HG02943 (cell line): ENCODE results near the gene HOMER2.
A peak's percentile ranks its signal among the peaks of the same experiment; 100 is the strongest.
"Not testable (repeated sequence)": the region's sequence is repeated elsewhere in the genome, so short reads cannot be mapped to it uniquely, and the experiment has no call there.

Source experiments
- ATAC-seq: cut with Tn5 transposase; IDR thresholded peaks from one replicate; pipeline ENCODE4 v1.9.1; 2021; ENCODE audit warnings: mild to moderate bottlenecking, low read depth, moderate library complexity; ENCODE audit not compliant: unreplicated experiment

HOMER2 gene

GRCh38 chr15:82845686-82846085 is 106.8 kb downstream of the HOMER2 start:
- no peak for ATAC-seq

GRCh38 chr15:82843566-82843965 is 109.0 kb downstream of the HOMER2 start:
- ATAC-seq = no peak

GRCh38 chr15:82840166-82840565 is 112.4 kb downstream of the HOMER2 start:
- no peak for ATAC-seq

GRCh38 chr15:82839136-82839535 is 113.4 kb downstream of the HOMER2 start:
- ATAC-seq = no peak

- no peak for ATAC-seq
Observed at GRCh38 chr15:82838096-82838735, 114.3 kb downstream of the HOMER2 start.

GRCh38 chr15:82835391-82835917 is 117.1 kb downstream of the HOMER2 start:
- no peak for ATAC-seq

GRCh38 chr15:82833362-82833682 is 119.2 kb downstream of the HOMER2 start:
- ATAC-seq = no peak

DNA sequence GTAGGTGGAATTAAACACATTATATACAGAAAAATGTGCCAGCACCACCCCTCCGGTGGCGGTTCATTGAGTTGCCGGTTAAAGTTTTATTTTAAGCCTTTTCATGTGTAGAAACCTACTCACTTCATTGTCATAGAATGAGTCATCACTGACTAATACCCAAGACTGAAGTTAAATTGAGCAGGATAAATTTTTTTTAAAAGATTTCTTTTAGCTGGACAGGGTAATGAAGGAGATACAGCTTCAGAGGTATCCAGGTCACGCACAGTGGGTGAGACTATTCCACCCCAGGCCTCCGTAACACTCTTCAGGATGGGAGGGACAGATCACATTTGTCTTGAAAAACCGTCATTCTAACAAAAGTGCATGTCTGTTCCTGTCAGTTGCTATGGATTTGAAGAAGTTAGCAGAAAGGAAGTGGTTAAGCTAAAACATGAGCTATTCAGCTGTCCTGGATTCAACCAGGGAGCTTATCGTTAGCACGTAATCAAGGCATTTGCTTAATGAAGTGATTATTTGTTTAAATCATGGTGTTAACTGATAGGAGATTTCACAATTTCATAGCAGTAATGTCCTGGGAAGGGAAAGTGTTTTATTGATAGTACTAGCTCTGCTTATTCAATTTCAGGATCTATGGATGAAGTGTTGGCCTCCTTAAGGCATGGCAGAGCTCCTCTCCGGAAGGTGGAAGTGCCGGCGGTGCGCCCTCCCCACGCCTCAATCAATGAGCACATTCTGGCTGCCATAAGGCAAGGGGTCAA is 119.7 kb downstream of the HOMER2 start:
- peak; percentile 86 for ATAC-seq

DNA sequence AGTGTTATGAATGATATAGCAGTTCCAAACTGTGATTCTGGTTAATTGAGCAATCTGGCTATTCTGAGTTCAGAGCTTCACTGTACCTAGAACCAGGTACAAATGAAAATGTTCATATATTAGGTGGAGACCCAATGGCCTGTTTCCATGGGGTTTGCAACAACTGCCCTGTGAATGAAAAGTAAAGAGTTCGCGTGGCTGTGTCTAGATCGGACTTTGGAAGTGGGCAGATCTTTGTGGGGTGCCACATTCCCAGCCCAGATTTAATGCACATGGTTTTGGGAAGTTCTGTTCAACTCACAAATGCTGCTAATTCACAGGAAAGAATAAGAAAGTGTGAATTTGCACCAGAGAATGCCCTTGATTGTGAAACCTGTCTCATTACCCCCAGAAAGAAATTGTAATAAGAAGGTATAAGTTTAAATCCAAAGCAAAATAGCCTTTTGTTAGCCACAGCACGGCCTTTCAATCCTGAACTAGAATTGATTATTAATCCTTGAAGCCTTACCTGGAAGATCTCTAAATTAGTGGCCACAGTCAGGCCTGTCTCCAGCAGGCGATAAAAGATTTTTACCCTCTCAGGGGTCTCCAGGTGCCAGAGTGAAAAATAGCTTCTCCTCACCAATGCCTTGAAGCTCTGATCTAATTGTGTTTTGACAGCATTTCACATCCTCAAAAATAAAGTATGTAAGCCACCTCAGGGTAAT is 120.5 kb downstream of the HOMER2 start:
- no peak for ATAC-seq

DNA sequence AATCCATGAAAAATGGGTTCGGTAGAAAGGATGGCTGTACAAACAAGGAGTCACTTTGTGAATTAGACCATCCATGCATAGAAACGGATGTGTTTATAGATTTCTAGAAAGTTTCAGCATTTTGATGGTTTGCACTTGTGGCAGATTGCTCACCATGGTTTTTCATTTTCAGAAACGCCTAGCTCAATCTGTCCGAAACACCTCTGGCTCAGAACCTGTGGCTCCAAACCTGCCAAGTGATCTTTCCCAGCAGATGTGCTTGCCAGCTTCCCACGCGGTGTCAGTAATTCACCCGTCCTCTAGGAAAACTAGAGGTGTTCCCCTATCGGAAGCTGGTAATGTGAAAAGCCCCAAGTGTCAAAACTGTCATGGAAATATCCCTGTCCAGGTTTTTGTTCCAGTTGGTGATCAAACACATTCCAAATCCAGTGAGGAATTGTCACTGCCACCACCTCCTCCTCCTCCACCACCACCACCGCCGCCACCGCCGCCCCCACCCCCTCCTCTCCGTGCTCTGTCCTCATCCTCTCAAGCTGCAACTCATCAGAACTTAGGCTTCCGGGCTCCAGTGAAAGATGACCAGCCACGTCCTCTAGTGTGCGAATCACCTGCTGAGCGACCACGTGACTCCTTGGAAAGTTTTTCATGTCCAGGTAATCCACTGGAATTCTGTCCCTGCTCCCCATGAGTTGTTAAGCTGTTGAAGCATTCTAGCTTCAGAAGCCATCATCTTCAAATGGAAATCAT is 121.9 kb downstream of the HOMER2 start:
- ATAC-seq = no peak

GRCh38 chr15:82829234-82829633 is 123.3 kb downstream of the HOMER2 start:
- ATAC-seq = no peak

DNA sequence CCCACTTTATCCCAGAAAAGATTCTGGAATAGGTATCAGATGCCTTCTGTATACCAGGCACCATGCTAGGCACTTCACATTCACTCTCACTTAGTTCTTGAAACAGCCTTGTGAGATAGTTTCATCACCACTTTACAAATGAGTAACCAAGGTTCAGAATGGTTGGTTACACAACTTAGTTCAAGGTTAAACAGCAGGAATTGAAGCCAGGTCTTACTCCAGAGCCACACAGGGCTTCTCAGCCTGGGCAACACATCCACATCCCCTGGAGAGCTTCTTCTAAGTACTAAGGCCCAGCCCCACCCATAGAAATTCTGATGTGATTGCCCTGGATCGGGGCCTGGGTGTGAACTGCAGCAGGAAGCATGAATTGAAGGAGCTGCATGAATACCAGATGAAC is 124.4 kb downstream of the HOMER2 start:
- no peak for ATAC-seq

- ATAC-seq = no peak
Observed at GRCh38 chr15:82823049-82823448, 129.5 kb downstream of the HOMER2 start.

- not testable (repeated sequence) for ATAC-seq
Observed at GRCh38 chr15:82821851-82822250, 130.7 kb downstream of the HOMER2 start.

- ATAC-seq = not testable (repeated sequence)
Observed at GRCh38 chr15:82821396-82821795, 131.1 kb downstream of the HOMER2 start.

GRCh38 chr15:82820128-82820527 is 132.4 kb downstream of the HOMER2 start:
- ATAC-seq = no peak

DNA sequence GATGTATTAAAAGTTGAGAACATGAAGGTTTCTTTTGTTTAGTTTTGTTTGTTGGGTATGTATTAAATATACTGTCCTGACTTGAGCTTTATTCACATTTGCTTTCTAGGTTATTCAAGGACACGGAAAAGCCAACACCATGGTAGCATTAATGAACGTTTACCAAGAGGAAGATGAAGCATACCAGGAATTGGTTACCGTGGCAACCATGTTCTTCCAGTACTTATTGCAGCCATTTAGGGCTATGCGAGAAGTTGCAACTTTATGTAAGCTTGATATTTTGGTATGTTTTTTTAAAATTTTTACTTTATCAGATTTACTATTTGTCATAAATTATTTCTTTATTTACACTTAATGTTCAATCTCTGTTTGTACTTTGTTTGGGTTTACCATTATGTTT is 139.5 kb downstream of the HOMER2 start:
- no peak for ATAC-seq

GRCh38 chr15:82810890-82811426 is 141.6 kb downstream of the HOMER2 start:
- no peak for ATAC-seq

GRCh38 chr15:82810061-82810889 is 142.2 kb downstream of the HOMER2 start:
- ATAC-seq = peak; percentile 7
